Uterus (tissue), 2 donors: ENCODE data around the gene HNRNPH3.

Experiments
- POLR2A ChIP-seq, 2 donors: fragments of 450-650 bp; IDR thresholded peaks; one replicate each; pipeline ENCODE4 v1.6.1; 2016; ENCODE audit warnings: antibody characterized with exemption in 2 of 2, mild to moderate bottlenecking in 1 of 2, moderate library complexity in 1 of 2
- TF ChIP-seq, protein P1 (sequence below), 4 experiments: fragments of 200-600 bp in 2 of 4; fragments of 450-650 bp in 2 of 4; sonication (generic) in 2 of 4; IDR thresholded peaks; one replicate each; pipeline ENCODE4 v1.5.1; 2016 to 2019; ENCODE audit warnings: antibody characterized with exemption in 4 of 4, mild to moderate bottlenecking in 2 of 4, moderate library complexity in 1 of 4

DNA sequence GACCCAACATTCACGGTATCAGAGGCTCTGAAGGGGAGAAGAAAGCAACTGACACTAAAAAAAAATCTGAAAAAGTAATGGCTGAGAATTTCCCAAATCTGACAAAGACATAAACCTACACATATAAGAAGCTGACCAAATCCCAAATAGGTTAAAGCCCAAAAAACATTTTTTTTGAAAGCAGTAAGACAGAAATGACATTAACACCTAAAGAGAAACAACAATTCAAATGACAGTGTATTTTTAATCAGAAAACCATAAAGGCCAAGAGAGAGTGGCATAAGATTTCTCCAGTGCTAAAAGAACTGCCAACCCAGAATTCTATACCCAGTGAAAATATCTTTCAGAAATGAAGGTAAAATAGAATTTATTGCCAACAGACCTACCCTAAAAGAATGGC lies 39.7 kb downstream of the HNRNPH3 start:
- TF ChIP-seq, protein P1, sequence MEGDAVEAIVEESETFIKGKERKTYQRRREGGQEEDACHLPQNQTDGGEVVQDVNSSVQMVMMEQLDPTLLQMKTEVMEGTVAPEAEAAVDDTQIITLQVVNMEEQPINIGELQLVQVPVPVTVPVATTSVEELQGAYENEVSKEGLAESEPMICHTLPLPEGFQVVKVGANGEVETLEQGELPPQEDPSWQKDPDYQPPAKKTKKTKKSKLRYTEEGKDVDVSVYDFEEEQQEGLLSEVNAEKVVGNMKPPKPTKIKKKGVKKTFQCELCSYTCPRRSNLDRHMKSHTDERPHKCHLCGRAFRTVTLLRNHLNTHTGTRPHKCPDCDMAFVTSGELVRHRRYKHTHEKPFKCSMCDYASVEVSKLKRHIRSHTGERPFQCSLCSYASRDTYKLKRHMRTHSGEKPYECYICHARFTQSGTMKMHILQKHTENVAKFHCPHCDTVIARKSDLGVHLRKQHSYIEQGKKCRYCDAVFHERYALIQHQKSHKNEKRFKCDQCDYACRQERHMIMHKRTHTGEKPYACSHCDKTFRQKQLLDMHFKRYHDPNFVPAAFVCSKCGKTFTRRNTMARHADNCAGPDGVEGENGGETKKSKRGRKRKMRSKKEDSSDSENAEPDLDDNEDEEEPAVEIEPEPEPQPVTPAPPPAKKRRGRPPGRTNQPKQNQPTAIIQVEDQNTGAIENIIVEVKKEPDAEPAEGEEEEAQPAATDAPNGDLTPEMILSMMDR (IDR thresholded peaks at IDR 0.05): no peak
- no peak for TF ChIP-seq POLR2A (IDR thresholded peaks at IDR 0.05)
